CD14-positive monocyte (primary cell): ENCODE measurements around the gene INPP5B. TPM values are rescaled to one million over a fixed set of nuclear protein-coding genes. Genes with fewer than 3 reads are reported as not detected.

ENCODE experiments used
- DNase-seq, 3 donors: peaks; one replicate each; pipeline ENCODE4 v3.0.0-alpha.2; 2011 to 2022
- H2AFZ ChIP-seq: 2 replicates; pipeline ENCODE4 v1.6.0; 2012; ENCODE audit warnings: mild to moderate bottlenecking, low read depth, low read length, inconsistent platforms; ENCODE audit not compliant: insufficient read depth, poor library complexity, severe bottlenecking
- H3K27ac ChIP-seq, 2 donors: 1 replicate in 1 of 2; 2 replicates in 1 of 2; pipeline ENCODE4 v1.5.1; 2012 to 2013; ENCODE audit warnings: low read length in 2 of 2, control low read depth in 1 of 2, inconsistent platforms in 1 of 2, low read depth in 1 of 2, mild to moderate bottlenecking in 1 of 2
- H3K27me3 ChIP-seq, 2 donors: one replicate each; pipeline versions ENCODE4 v1.6.0 to v1.6.1; 2011 to 2013; ENCODE audit warnings: low read length in 2 of 2; ENCODE audit not compliant: control insufficient read depth in 2 of 2, insufficient read depth in 2 of 2
- H3K36me3 ChIP-seq, 2 donors: replicated peaks in 1 of 2; 1 replicate in 1 of 2; 2 replicates in 1 of 2; pipeline versions ENCODE4 v1.5.1 to v1.6.1; 2012 to 2013; ENCODE audit warnings: low read length in 2 of 2, control low read depth in 1 of 2, inconsistent platforms in 1 of 2, mild to moderate bottlenecking in 1 of 2; ENCODE audit not compliant: insufficient read depth in 2 of 2, control insufficient read depth in 1 of 2
- H3K4me1 ChIP-seq, 2 donors: 1 replicate in 1 of 2; 2 replicates in 1 of 2; pipeline versions ENCODE4 v1.5.1 to v1.6.1; 2012 to 2013; ENCODE audit warnings: low read length in 2 of 2, control low read depth in 1 of 2, inconsistent platforms in 1 of 2, mild to moderate bottlenecking in 1 of 2, moderate library complexity in 1 of 2; ENCODE audit not compliant: insufficient read depth in 2 of 2, control insufficient read depth in 1 of 2
- H3K4me2 ChIP-seq: replicated peaks from 2 replicates; pipeline ENCODE3; 2012; ENCODE audit warnings: low read length, moderate library complexity, mild to moderate bottlenecking; ENCODE audit not compliant: poor library complexity, severe bottlenecking; ENCODE audit errors: extremely low read depth
- H3K4me3 ChIP-seq, 3 experiments: fragments of 200-600 bp in 1 of 3; sonication (generic) in 1 of 3; replicated peaks in 1 of 3; 1 replicate in 2 of 3; 2 replicates in 1 of 3; pipeline ENCODE4 v1.5.1; 2011 to 2013; ENCODE audit warnings: low read length in 3 of 3, mild to moderate bottlenecking in 3 of 3, control low read depth in 2 of 3, low read depth in 2 of 3, inconsistent platforms in 1 of 3, moderate library complexity in 1 of 3
- H3K79me2 ChIP-seq: 2 replicates; pipeline ENCODE4 v1.6.0; 2012; ENCODE audit warnings: mild to moderate bottlenecking, control low read depth, inconsistent platforms, low read length, moderate library complexity; ENCODE audit not compliant: insufficient read depth
- H3K9ac ChIP-seq: 2 replicates; pipeline ENCODE4 v1.6.0; 2017; ENCODE audit warnings: low read length, mild to moderate bottlenecking; ENCODE audit not compliant: insufficient read depth, poor library complexity, severe bottlenecking
- H3K9me3 ChIP-seq, 2 donors: replicated peaks in 1 of 2; 1 replicate in 1 of 2; 2 replicates in 1 of 2; pipeline versions ENCODE4 v1.5.1 to v1.6.1; 2012 to 2013; ENCODE audit warnings: low read length in 2 of 2, control low read depth in 1 of 2; ENCODE audit not compliant: control insufficient read depth in 1 of 2, insufficient read depth in 1 of 2
- H4K20me1 ChIP-seq: 2 replicates; pipeline ENCODE4 v1.6.0; 2012; ENCODE audit warnings: mild to moderate bottlenecking, low read length, control low read depth, moderate library complexity; ENCODE audit not compliant: insufficient read depth
- H3K27ac Mint-ChIP-seq, 7 donors: one replicate each; pipeline ENCODE4 v1.8.0; 2020; ENCODE audit warnings: mild to moderate bottlenecking in 7 of 7, mixed read lengths in 7 of 7, moderate library complexity in 6 of 7, inconsistent platforms in 2 of 7
- H3K27me3 Mint-ChIP-seq, 3 donors: one replicate each; pipeline ENCODE4 v1.8.0; 2021 to 2022; ENCODE audit warnings: low read depth in 3 of 3, mild to moderate bottlenecking in 3 of 3, mixed read lengths in 3 of 3, moderate library complexity in 3 of 3, inconsistent platforms in 1 of 3
- H3K36me3 Mint-ChIP-seq, 2 donors: one replicate each; pipeline ENCODE4 v1.8.0; 2020; ENCODE audit warnings: mixed read lengths in 2 of 2, inconsistent platforms in 1 of 2, mild to moderate bottlenecking in 1 of 2
- H3K4me1 Mint-ChIP-seq: one replicate; pipeline ENCODE4 v1.8.0; 2020; ENCODE audit warnings: mild to moderate bottlenecking, mixed read lengths
- H3K4me3 Mint-ChIP-seq, 2 donors: one replicate each; pipeline ENCODE4 v1.8.0; 2020; ENCODE audit warnings: mild to moderate bottlenecking in 2 of 2, mixed read lengths in 2 of 2, moderate library complexity in 1 of 2
- H3K9me3 Mint-ChIP-seq, 7 donors: one replicate each; pipeline ENCODE4 v1.8.0; 2020 to 2022; ENCODE audit warnings: mixed read lengths in 7 of 7, mild to moderate bottlenecking in 6 of 7, moderate library complexity in 6 of 7, inconsistent platforms in 2 of 7
- WGBS: methylation state at CpG from one replicate; pipeline ENCODE4 v1.1.5; 2013; ENCODE audit warnings: missing lambda C conversion rate; ENCODE audit not compliant: insufficient coverage; 5-methylcytosine and 5-hydroxymethylcytosine counted together
- intact Hi-C, 2 donors: fragments of 100-400 bp; cut with micrococcal nuclease; formaldehyde crosslinking; loops; one replicate each; pipeline versions ENCODE4 v1.15.0 to v1.15.1; 2023
- polyA plus RNA-seq, 3 donors: library from polyadenylated mRNA; depleted of rRNA in 1 of 3; unstranded in 2 of 3; stranded (reverse) in 1 of 3; fragments of 300-500 nt in 2 of 3; fragments of >200 nt in 1 of 3; fragmentation: Illumina TruSeq in 2 of 3; gene quantifications; 1 replicate in 2 of 3; 2 replicates in 1 of 3; pipeline ENCODE4 v1.2.3, GENCODE V29; 2012 to 2021
- TF ChIP-seq, protein P1 (sequence below): fragments of 200-600 bp; IDR thresholded peaks from one replicate; pipeline ENCODE4 v1.8.0; 2022; ENCODE audit warnings: antibody characterized with exemption, mild to moderate bottlenecking

Gene INPP5B
- polyA plus RNA-seq, 3 donors, result 3.0 to 13.1 (median 5.8) TPM

DNA sequence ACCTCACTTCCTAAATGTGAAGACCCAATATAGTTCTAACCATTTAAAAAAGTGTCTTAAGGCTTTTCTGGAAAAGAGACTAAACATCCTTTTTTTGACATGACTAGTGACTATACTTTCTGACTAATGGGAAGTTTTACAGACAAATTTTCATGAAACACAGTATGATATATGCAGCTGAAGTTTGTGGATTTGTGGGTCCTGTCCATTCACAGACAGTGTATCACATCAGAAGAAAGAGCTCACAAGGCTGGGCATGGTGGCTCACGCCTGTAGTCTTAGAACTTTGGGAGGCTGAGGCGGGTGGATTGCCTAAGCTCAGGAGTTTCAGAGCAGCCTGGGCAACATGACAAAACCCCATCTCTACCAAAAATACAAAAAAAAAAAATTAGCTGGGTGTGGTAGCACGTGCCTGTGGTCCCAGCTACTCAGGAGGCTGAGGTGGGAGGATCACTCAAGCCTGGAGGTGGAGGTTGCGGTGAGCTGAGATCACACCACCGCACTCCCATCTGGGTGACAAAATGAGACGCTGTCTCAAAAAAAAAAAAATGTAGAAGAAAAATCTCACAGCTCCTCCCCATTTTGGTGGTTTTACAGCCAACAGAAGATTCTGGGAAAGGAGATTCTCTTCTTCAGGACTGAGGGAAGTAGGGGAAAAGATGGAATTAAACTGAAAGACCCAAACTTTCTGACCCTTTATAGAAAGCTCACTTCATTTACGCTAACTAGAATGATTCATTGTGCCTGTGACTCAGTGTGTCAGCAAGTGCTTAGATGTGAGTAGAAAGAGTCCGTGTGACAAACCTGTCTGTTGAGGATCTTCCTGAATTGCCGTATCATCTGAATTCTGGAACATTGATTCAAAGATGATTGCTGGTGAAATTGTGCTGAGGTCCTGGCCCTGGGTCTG, 123.7 kb downstream of the INPP5B start:
- Histone ChIP-seq H3K27me3 (no peaks in the 10 kb centered on the region), H3K4me3 (no peak overlapping the region), H2AFZ (no peak overlapping the region), H3K9me3 (no peaks in the 10 kb centered on the region), H3K9ac (no peak overlapping the region), H3K27ac (peak overlapping the region in 1 of 2 donors; percentile 16), H3K79me2 (peaks cover 46% of the 10 kb centered on the region), H3K36me3 (peaks cover 54 to 73% of the 10 kb centered on the region in 2 donors), H4K20me1 (peaks cover 22% of the 10 kb centered on the region), H3K4me2 (no peak overlapping the region), H3K4me1 (peaks cover 24 to 35% of the 10 kb centered on the region in 2 donors)
- Mint-ChIP-seq H3K4me1 (peaks cover 37% of the 10 kb centered on the region), H3K4me3 (no peak overlapping the region), H3K9me3 (no peaks in the 10 kb centered on the region), H3K36me3 (peaks cover 61 to 84% of the 10 kb centered on the region in 2 donors), H3K27me3 (peaks cover 0 to 1% (median 0%) of the 10 kb centered on the region in 3 donors), H3K27ac (peak overlapping the region in 3 of 7 donors; percentile 18 to 74 (median 70))
- 79% methylated on average over 2 of the region's 9 CpGs for WGBS
- peak in 1 of 3 donors; percentile 73 for DNase-seq
- intact Hi-C loops, result no loop called here
- TF ChIP-seq, protein P1, sequence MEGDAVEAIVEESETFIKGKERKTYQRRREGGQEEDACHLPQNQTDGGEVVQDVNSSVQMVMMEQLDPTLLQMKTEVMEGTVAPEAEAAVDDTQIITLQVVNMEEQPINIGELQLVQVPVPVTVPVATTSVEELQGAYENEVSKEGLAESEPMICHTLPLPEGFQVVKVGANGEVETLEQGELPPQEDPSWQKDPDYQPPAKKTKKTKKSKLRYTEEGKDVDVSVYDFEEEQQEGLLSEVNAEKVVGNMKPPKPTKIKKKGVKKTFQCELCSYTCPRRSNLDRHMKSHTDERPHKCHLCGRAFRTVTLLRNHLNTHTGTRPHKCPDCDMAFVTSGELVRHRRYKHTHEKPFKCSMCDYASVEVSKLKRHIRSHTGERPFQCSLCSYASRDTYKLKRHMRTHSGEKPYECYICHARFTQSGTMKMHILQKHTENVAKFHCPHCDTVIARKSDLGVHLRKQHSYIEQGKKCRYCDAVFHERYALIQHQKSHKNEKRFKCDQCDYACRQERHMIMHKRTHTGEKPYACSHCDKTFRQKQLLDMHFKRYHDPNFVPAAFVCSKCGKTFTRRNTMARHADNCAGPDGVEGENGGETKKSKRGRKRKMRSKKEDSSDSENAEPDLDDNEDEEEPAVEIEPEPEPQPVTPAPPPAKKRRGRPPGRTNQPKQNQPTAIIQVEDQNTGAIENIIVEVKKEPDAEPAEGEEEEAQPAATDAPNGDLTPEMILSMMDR, result no peak

DNA sequence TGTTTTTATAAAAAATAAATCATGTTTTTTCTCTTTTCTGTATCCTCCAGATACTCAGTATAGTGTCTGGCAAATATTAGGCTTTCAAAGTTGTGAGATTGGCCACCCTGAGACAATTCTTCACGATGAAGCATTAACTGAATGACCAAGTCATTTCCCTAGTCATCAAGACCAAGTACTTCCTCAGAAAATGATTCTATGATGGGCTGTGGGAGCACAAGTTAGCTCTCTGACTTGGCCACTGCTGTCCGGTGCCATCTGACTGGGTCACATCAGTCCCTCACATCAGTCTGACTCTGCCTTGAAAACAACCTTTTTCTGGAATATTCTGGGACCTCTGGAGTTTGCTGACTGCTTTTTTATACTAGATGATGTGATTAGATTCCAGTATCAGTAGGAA, 125.4 kb downstream of the INPP5B start:
- no peaks in the 10 kb centered on the region for H3K9me3 ChIP-seq
- DNase-seq, result no peak
- peak overlapping the region in 5 of 7 donors; percentile 35 to 77 (median 40) for H3K27ac Mint-ChIP-seq
- no peak overlapping the region for H2AFZ ChIP-seq
- H3K27me3 Mint-ChIP-seq, result peaks cover 0 to 1% (median 0%) of the 10 kb centered on the region in 3 donors
- H3K36me3 Mint-ChIP-seq, result peaks cover 64 to 87% of the 10 kb centered on the region in 2 donors
- H3K4me2 ChIP-seq, result no peak overlapping the region
- TF ChIP-seq, protein P1, result no peak
- H3K4me3 ChIP-seq, result no peak overlapping the region
- no peaks in the 10 kb centered on the region for H3K27me3 ChIP-seq
- no peak overlapping the region for H3K9ac ChIP-seq
- H3K9me3 Mint-ChIP-seq, result no peaks in the 10 kb centered on the region
- no peak overlapping the region for H3K4me3 Mint-ChIP-seq
- no peak overlapping the region for H3K27ac ChIP-seq
- H3K4me1 Mint-ChIP-seq, result peaks cover 34% of the 10 kb centered on the region
- peaks cover 24 to 30% of the 10 kb centered on the region in 2 donors for H3K4me1 ChIP-seq
- intact Hi-C loops, result no loop called here
- peaks cover 65 to 76% of the 10 kb centered on the region in 2 donors for H3K36me3 ChIP-seq
- H4K20me1 ChIP-seq, result peaks cover 30% of the 10 kb centered on the region
- peaks cover 53% of the 10 kb centered on the region for H3K79me2 ChIP-seq
- WGBS, result 100% methylated on average over 1 of the region's 2 CpGs
